ENCODE measurements around the gene E2F4.

The E2F4 gene, protein sequence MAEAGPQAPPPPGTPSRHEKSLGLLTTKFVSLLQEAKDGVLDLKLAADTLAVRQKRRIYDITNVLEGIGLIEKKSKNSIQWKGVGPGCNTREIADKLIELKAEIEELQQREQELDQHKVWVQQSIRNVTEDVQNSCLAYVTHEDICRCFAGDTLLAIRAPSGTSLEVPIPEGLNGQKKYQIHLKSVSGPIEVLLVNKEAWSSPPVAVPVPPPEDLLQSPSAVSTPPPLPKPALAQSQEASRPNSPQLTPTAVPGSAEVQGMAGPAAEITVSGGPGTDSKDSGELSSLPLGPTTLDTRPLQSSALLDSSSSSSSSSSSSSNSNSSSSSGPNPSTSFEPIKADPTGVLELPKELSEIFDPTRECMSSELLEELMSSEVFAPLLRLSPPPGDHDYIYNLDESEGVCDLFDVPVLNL

DNA sequence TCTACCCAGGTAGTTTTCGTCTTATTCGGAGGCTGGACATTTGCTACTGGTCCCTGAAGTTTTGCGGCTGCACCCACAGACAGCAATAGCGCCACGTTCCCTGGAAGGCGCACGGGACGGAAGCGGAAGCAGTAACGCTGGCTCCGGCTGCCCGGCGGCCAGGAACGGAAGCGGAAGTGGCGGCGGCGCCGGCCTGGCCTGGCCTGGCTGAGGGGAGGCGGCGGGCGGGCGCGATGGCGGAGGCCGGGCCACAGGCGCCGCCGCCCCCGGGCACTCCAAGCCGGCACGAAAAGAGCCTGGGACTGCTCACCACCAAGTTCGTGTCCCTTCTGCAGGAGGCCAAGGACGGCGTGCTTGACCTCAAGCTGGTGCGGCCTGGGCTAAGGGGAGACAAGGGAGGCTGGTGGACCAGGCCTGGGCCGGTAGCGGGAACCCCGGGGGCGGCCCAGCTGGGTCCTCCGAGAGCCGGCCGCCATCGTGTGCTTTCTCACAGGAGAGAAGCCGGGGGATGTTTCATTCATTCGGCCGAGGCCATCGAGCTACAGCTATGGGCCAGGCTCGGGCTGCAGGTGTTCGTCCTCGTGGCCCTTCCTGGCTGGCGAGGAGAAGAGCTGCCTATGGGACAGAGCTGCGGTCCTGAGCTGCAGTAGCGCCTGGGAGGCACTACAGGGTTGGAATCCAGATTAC lies at the start of gene E2F4:
TSS of gene E2F4 (plus strand) at position 161 of the 687 bp plus-strand sequence. CDS start at position 234, 73 bp downstream.
- TF ChIP-seq ZFX (IDR thresholded peaks at IDR 0.05; ENCODE audit: borderline replicate concordance) = 0 out of 2 replicates have a peak, but pooled peaks have one; percentile 30
- TF ChIP-seq, protein P1, sequence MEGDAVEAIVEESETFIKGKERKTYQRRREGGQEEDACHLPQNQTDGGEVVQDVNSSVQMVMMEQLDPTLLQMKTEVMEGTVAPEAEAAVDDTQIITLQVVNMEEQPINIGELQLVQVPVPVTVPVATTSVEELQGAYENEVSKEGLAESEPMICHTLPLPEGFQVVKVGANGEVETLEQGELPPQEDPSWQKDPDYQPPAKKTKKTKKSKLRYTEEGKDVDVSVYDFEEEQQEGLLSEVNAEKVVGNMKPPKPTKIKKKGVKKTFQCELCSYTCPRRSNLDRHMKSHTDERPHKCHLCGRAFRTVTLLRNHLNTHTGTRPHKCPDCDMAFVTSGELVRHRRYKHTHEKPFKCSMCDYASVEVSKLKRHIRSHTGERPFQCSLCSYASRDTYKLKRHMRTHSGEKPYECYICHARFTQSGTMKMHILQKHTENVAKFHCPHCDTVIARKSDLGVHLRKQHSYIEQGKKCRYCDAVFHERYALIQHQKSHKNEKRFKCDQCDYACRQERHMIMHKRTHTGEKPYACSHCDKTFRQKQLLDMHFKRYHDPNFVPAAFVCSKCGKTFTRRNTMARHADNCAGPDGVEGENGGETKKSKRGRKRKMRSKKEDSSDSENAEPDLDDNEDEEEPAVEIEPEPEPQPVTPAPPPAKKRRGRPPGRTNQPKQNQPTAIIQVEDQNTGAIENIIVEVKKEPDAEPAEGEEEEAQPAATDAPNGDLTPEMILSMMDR (IDR thresholded peaks at IDR 0.05) = no peak
- peak within 1 kb of the TSS; percentile 73 for H3K27ac ChIP-seq

DNA sequence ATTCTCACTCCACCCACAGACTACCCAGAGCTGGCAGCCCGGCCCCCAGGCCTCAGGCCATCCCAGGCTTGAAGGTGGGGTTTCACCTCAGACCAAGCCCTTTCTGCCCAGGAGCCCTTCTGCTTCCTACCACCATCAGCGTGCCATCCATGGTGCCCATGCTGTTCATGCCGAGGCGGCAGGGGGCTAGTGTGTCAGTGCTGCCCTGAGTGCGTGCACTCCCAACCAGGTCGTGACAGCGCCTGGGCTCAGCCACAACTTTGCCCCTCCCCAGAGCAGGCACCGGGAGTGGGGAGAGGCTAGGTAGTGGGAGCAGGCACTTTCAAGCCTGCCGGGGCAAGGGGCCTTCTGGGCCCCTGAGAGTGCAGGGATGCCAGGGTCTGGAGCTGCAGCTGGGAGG lies 49.6 kb upstream of the E2F4 start:
- no peak for TF ChIP-seq ZFX (IDR thresholded peaks at IDR 0.05; ENCODE audit: borderline replicate concordance)
- TF ChIP-seq, protein P1 (IDR thresholded peaks at IDR 0.05) = no peak
- no peak overlapping the region for H3K27ac ChIP-seq

DNA sequence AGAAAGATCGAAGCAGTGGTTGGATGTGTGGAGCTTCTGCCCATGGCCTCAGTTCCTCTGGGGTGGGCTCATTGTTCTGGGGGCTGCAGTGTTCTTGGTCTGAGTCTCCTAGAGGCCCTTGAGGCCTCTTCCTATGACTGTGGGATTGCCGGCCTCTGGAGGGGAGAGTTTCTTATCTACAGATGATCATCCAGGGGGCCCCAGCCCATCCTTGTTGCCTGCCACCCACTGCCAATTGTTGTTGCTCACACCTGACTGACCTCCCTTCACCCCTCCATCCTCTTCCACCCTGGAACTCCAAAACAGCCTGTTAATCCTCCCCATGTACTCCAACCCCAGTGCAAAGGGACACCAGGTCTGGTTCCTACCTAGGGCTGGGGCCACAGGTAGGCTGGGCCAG lies 47.0 kb upstream of the E2F4 start:
- no peak for TF ChIP-seq ZFX (IDR thresholded peaks at IDR 0.05; ENCODE audit: borderline replicate concordance)
- TF ChIP-seq, protein P1 (IDR thresholded peaks at IDR 0.05) = no peak

DNA sequence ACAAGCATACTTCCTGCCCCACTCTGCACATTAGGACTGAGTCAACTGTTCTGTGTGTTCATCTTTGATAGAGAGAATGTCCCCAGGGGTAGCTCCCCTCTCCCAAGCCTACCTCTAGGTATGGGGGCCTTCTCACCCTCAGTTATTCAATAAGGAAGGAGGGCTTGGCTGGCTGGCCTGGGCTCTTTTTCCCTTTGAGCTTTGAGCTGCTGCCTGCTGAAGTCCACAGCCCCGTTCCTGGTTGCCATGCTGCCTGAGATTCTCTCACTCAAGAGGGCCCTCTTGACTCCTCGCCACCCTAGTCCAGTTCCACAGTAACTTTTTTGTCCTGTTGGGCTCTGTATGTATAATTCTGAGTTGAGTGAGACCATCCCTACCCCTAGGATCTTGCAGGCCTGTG lies 46.2 kb upstream of the E2F4 start:
- TF ChIP-seq ZFX (IDR thresholded peaks at IDR 0.05; ENCODE audit: borderline replicate concordance) = no peak
- TF ChIP-seq, protein P1 (IDR thresholded peaks at IDR 0.05) = no peak

More for the DNA sequence above, 47.0 kb upstream of the E2F4 start:
- H3K27ac ChIP-seq = no peak overlapping the region

DNA sequence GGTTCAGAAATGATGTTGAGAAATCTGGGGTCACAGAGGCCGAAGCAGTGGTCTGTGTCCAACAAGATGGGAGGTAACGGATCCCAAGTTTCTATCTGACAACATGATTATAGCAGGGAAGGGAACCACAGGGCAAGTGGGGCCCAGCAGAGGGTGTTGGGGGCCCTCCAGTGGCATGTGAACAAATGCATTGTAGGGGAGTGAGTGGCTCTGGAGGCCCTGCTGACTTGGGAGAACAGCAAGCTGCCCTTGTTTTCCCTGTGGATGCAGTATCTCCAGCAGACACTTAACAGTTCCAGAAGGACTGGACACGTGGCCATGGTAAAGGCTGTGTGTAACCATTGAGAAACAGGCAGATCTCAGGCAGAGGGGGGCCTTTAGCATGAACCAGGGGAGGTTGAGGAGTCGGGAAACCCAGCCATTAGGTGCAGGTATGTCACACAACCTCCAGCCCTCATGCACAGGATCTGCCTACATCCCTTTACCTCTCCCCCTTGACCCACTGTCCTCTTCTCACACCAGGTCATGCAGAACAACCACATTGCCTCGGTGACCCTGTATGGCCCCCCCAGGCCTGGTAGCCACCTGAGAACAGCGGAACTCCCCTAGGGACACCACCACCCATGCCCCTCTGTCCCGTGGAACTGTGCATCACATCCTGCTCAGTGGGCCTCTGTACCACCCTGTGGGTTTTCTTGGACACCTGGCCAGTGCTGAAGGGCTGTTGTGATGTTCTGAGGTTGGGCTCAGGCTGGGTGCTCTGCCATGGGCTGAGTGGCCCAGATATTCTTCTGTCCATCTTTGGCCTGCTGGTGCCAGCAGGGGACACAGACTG lies 45.2 kb upstream of the E2F4 start:
- no peak overlapping the region for H3K27ac ChIP-seq

More for the DNA sequence above, 46.2 kb upstream of the E2F4 start:
- H3K27ac ChIP-seq = no peak overlapping the region

DNA sequence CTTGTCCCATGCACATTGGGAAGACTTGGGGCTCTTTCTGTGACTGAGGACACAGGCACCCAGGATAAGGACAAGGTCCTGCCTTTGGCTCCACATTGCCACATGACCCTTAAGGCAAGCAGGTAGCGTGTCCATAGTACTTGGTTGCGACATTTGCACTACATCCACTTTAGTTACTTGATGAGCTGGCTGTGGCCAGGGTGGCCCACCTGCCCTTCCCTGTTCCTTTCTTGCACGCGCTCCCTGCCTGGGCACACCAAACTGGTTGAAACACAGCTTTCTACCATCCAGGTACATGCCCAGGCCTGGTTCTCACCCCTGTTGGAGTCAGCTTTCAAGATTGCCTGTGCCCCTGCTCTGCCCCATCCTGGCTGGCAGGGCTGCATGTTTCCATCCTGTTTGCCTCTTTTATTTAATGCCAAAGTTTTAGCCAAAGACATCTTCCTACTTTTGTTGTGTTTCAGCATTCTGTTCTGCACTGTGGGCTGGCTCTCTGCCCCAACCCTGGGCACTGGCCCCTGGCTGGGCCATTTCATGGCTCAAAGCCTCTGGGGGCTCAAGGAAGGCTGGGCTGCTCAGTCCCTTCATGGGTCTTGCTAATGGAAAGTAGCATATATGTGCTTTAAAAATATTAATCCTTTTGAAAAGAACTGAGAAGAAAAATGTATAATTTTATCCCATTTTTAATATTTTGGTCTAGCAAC lies 44.4 kb upstream of the E2F4 start:
- no peak overlapping the region for H3K27ac ChIP-seq
- TF ChIP-seq, protein P1 (IDR thresholded peaks at IDR 0.05) = no peak
- no peak for TF ChIP-seq ZFX (IDR thresholded peaks at IDR 0.05; ENCODE audit: borderline replicate concordance)

More for the DNA sequence above, 45.2 kb upstream of the E2F4 start:
- TF ChIP-seq ZFX (IDR thresholded peaks at IDR 0.05; ENCODE audit: borderline replicate concordance) = no peak
- TF ChIP-seq, protein P1 (IDR thresholded peaks at IDR 0.05) = no peak
